SK-N-SH (cell line): ENCODE results near the gene PLAGL2. TPM values are rescaled to one million over a fixed set of nuclear protein-coding genes. Genes with fewer than 3 reads are reported as not detected.

ENCODE experiments used
- CTCF ChIA-PET: fragments of 300-600, 350-600 bp; formaldehyde crosslinking; extraction: SDS; loops from one replicate; lab custom pipeline; 2021; lab: Yijun Ruan, JAX
- POLR2A ChIA-PET: fragments of 350-600 bp; sonication (Branson Sonifier 250); formaldehyde crosslinking; extraction: SDS; loops from one replicate; lab custom pipeline; 2020; ENCODE audit warnings: antibody characterized with exemption, inconsistent platforms; lab: Yijun Ruan, JAX
- DNase-seq: peaks from one replicate; pipeline ENCODE4 v3.0.0; 2012
- H2AFZ ChIP-seq: fragments of 200-600 bp; sonication (generic); 2 replicates; pipeline ENCODE4 v1.8.1; 2016; ENCODE audit warnings: antibody characterized with exemption, mild to moderate bottlenecking, low read depth
- H3F3A ChIP-seq: fragments of 200-600 bp; sonication (generic); replicated peaks from 2 replicates; pipeline ENCODE3; 2016; ENCODE audit warnings: antibody characterized with exemption, mild to moderate bottlenecking; ENCODE audit not compliant: insufficient read depth
- H3K27ac ChIP-seq, 2 experiments: fragments of 200-500 bp in 1 of 2; fragments of 200-600 bp in 1 of 2; sonication (Bioruptor generic) in 1 of 2; sonication (generic), shearing (Covaris generic) in 1 of 2; 2 replicates each; pipeline versions ENCODE4 v1.5.1 to v1.6.1; 2014 to 2016; ENCODE audit warnings: low read depth in 2 of 2, inconsistent platforms in 1 of 2, low read length in 1 of 2, mild to moderate bottlenecking in 1 of 2, mixed read lengths in 1 of 2
- H3K27me3 ChIP-seq: fragments of 200-600 bp; sonication (generic), shearing (Covaris generic); 2 replicates; pipeline ENCODE4 v1.6.1; 2016; ENCODE audit warnings: mixed run types; ENCODE audit not compliant: insufficient read depth
- H3K36me3 ChIP-seq, 2 experiments: fragments of 200-500 bp in 1 of 2; fragments of 200-600 bp in 1 of 2; sonication (Bioruptor generic) in 1 of 2; sonication (generic) in 1 of 2; replicated peaks in 1 of 2; 2 replicates each; pipeline versions ENCODE3 to v1.5.1; 2014 to 2016; ENCODE audit warnings: low read length in 1 of 2, mild to moderate bottlenecking in 1 of 2; ENCODE audit not compliant: insufficient read depth in 2 of 2, control insufficient read depth in 1 of 2
- H3K4me1 ChIP-seq, 2 experiments: fragments of 200-500 bp in 1 of 2; fragments of 200-600 bp in 1 of 2; sonication (Bioruptor generic) in 1 of 2; sonication (generic), shearing (Covaris generic) in 1 of 2; 2 replicates each; pipeline versions ENCODE4 v1.5.1 to v1.6.1; 2014 to 2016; ENCODE audit warnings: low read depth in 1 of 2, low read length in 1 of 2, mixed run types in 1 of 2; ENCODE audit not compliant: insufficient read depth in 2 of 2, control insufficient read depth in 1 of 2
- H3K4me2 ChIP-seq: fragments of 200-600 bp; sonication (generic), shearing (Covaris generic); 2 replicates; pipeline ENCODE4 v1.6.1; 2017; ENCODE audit warnings: mixed run types
- H3K4me3 ChIP-seq, 2 experiments: fragments of 200-500 bp in 1 of 2; fragments of 200-600 bp in 1 of 2; sonication (Bioruptor generic) in 1 of 2; sonication (generic), shearing (Covaris generic) in 1 of 2; 2 replicates each; pipeline versions ENCODE4 v1.5.1 to v1.8.1; 2014 to 2016; ENCODE audit warnings: low read depth in 2 of 2, inconsistent platforms in 1 of 2, low read length in 1 of 2, mild to moderate bottlenecking in 1 of 2, mixed read lengths in 1 of 2, moderate library complexity in 1 of 2
- H3K79me2 ChIP-seq: fragments of 200-600 bp; sonication (generic); 2 replicates; pipeline ENCODE4 v1.8.1; 2017; ENCODE audit warnings: mild to moderate bottlenecking; ENCODE audit not compliant: insufficient read depth
- H3K9ac ChIP-seq: fragments of 200-600 bp; sonication (generic); 2 replicates; pipeline ENCODE4 v1.6.1; 2017; ENCODE audit warnings: mixed run types
- H3K9me2 ChIP-seq: fragments of 200-600 bp; sonication (generic); 2 replicates; pipeline ENCODE4 v1.6.1; 2017; ENCODE audit warnings: mixed run types
- H3K9me3 ChIP-seq: fragments of 200-600 bp; sonication (generic); 2 replicates; pipeline ENCODE4 v1.6.1; 2017; ENCODE audit warnings: mixed run types, mild to moderate bottlenecking, moderate library complexity
- H4K20me1 ChIP-seq: fragments of 200-600 bp; sonication (generic); 2 replicates; pipeline ENCODE4 v1.6.1; 2017; ENCODE audit warnings: mild to moderate bottlenecking, mixed run types; ENCODE audit not compliant: insufficient read depth
- CTCF ChIP-seq: fragments of 200-600 bp; sonication (generic); IDR thresholded peaks from 2 replicates; pipeline ENCODE4 v1.6.1; 2017; ENCODE audit warnings: antibody characterized with exemption, mild to moderate bottlenecking, moderate library complexity
- EZH2phosphoT487 ChIP-seq: fragments of 200-600 bp; sonication (generic); IDR thresholded peaks from 2 replicates; pipeline ENCODE4 v1.6.1; 2017; ENCODE audit warnings: low read depth, mixed run types, mild to moderate bottlenecking, antibody characterized with exemption, moderate library complexity, borderline replicate concordance
- FOSL2 ChIP-seq: IDR thresholded peaks from 2 replicates; pipeline ENCODE4 v1.4.0; 2012; ENCODE audit warnings: low read depth, mild to moderate bottlenecking, moderate library complexity, borderline replicate concordance
- MXI1 ChIP-seq: IDR thresholded peaks from 2 replicates; pipeline ENCODE4 v1.6.1; 2012; ENCODE audit warnings: mild to moderate bottlenecking, low read depth, low read length, improper control_type of control experiment
- NFIC ChIP-seq: IDR thresholded peaks from 2 replicates; pipeline ENCODE4 v1.4.0; 2012; ENCODE audit warnings: borderline replicate concordance
- RAD21 ChIP-seq: IDR thresholded peaks from 2 replicates; pipeline ENCODE4 v1.6.1; 2012; ENCODE audit warnings: mild to moderate bottlenecking, low read length
- REST ChIP-seq: IDR thresholded peaks from 2 replicates; pipeline ENCODE4 v1.6.1; 2012; ENCODE audit warnings: mild to moderate bottlenecking, low read depth, low read length, moderate library complexity
- SIN3A ChIP-seq: IDR thresholded peaks from 2 replicates; pipeline ENCODE4 v1.6.1; 2012; ENCODE audit warnings: low read depth, mild to moderate bottlenecking, low read length, moderate library complexity, borderline replicate concordance
- SMC3 ChIP-seq: IDR thresholded peaks from 2 replicates; pipeline ENCODE4 v1.6.1; 2012; ENCODE audit warnings: low read depth, low read length, improper control_type of control experiment
- TCF12 ChIP-seq: IDR thresholded peaks from 2 replicates; pipeline ENCODE4 v1.4.0; 2012
- WGBS: methylation state at CpG from one replicate; pipeline ENCODE4 v1.1.6; 2017; ENCODE audit warnings: low lambda C conversion rate; 5-methylcytosine and 5-hydroxymethylcytosine counted together
- polyA plus RNA-seq, 3 experiments: library from polyadenylated mRNA; depleted of rRNA; stranded (reverse); fragments of >200 nt; gene quantifications; 2 replicates each; pipeline ENCODE4 v1.2.3, GENCODE V29; 2012
- TF ChIP-seq, protein P1 (sequence below): IDR thresholded peaks from 2 replicates; pipeline ENCODE4; 2012
- TF ChIP-seq, protein P2 (sequence below): fragments of 150-350 bp; IDR thresholded peaks from 2 replicates; pipeline ENCODE4 v1.6.1; 2017; ENCODE audit warnings: antibody characterized with exemption, low read length, low read depth, borderline replicate concordance

The PLAGL2 gene
- polyA plus RNA-seq, 1 of the 3 experiments (the other 2 are of a cell fraction): 4.0 TPM

DNA sequence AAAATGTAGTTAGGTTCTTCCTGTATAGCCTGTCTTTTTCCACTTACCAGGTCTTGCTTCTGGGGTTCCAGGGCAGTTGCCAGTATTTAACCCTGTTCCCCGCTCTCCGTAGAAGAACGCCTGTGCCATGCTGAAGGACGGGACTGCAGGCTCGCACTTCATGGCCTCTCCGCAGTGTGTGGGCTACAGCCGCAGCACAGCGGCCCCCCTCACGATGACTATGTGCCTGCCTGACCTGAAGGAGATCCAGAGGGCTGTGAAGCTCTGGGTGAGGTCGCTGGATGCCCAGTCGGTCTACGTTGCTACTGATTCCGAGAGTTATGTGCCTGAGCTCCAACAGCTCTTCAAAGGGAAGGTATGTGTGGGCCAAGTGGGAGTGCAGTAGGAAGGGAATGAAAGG lies 23.2 kb upstream of the PLAGL2 start:
- H4K20me1 ChIP-seq: no peaks in the 10 kb centered on the region
- H3F3A ChIP-seq: no peaks in the 10 kb centered on the region
- DNase-seq: no peak
- H3K79me2 ChIP-seq: no peaks in the 10 kb centered on the region
- CTCF ChIA-PET: interaction anchor here (0.6 kb wide), 1 partner anchor 245 kb away, joined by 3 read pairs; no protein-coding TSS in a partner anchor
- WGBS: 90% methylated on average over 8 of the region's 13 CpGs
- H3K4me1 ChIP-seq: no peaks in the 10 kb centered on the region
- no peak overlapping the region for H3K27ac ChIP-seq
- H3K27me3 ChIP-seq: no peaks in the 10 kb centered on the region
- no peak overlapping the region for H3K4me3 ChIP-seq
- TF ChIP-seq SIN3A (no peak), FOSL2 (no peak), RAD21 (no peak), CTCF (no peak), MXI1 (no peak), SMC3 (no peak), TCF12 (no peak), NFIC (no peak), REST (no peak), EZH2phosphoT487 (no peak)
- TF ChIP-seq, protein P1, sequence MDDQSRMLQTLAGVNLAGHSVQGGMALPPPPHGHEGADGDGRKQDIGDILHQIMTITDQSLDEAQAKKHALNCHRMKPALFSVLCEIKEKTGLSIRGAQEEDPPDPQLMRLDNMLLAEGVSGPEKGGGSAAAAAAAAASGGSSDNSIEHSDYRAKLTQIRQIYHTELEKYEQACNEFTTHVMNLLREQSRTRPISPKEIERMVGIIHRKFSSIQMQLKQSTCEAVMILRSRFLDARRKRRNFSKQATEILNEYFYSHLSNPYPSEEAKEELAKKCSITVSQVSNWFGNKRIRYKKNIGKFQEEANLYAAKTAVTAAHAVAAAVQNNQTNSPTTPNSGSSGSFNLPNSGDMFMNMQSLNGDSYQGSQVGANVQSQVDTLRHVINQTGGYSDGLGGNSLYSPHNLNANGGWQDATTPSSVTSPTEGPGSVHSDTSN: no peak
- TF ChIP-seq, protein P2, sequence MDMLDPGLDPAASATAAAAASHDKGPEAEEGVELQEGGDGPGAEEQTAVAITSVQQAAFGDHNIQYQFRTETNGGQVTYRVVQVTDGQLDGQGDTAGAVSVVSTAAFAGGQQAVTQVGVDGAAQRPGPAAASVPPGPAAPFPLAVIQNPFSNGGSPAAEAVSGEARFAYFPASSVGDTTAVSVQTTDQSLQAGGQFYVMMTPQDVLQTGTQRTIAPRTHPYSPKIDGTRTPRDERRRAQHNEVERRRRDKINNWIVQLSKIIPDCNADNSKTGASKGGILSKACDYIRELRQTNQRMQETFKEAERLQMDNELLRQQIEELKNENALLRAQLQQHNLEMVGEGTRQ: no peak
- H2AFZ ChIP-seq: no peak overlapping the region
- H3K9me2 ChIP-seq: no peaks in the 10 kb centered on the region
- H3K36me3 ChIP-seq: peaks cover 22 to 61% of the 10 kb centered on the region in 2 experiments
- no peak overlapping the region for H3K4me2 ChIP-seq
- no peak overlapping the region for H3K9ac ChIP-seq
- POLR2A ChIA-PET: interaction anchor here (0.6 kb wide), 1 partner anchor 119 kb away, joined by 3 read pairs; no protein-coding TSS in a partner anchor
- H3K9me3 ChIP-seq: no peaks in the 10 kb centered on the region
